ENCODE results near the gene SH3GL2.

The SH3GL2 gene

GRCh38 chr9:17637229-17637628 is 58.4 kb downstream of the SH3GL2 start:
- TF ChIP-seq, protein P1, sequence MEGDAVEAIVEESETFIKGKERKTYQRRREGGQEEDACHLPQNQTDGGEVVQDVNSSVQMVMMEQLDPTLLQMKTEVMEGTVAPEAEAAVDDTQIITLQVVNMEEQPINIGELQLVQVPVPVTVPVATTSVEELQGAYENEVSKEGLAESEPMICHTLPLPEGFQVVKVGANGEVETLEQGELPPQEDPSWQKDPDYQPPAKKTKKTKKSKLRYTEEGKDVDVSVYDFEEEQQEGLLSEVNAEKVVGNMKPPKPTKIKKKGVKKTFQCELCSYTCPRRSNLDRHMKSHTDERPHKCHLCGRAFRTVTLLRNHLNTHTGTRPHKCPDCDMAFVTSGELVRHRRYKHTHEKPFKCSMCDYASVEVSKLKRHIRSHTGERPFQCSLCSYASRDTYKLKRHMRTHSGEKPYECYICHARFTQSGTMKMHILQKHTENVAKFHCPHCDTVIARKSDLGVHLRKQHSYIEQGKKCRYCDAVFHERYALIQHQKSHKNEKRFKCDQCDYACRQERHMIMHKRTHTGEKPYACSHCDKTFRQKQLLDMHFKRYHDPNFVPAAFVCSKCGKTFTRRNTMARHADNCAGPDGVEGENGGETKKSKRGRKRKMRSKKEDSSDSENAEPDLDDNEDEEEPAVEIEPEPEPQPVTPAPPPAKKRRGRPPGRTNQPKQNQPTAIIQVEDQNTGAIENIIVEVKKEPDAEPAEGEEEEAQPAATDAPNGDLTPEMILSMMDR (IDR thresholded peaks at IDR 0.05; ENCODE audit: unreplicated experiment in 3 of 3), result no peak
- Mint-ChIP-seq H3K36me3 (ENCODE audit: low read depth) (no peaks in the 10 kb centered on the region), H3K9me3 (no peaks in the 10 kb centered on the region), H3K27me3 (ENCODE audit: low read depth) (peaks cover 14% of the 10 kb centered on the region), H3K27ac (no peak overlapping the region), H3K4me1 (no peaks in the 10 kb centered on the region), H3K4me3 (no peak overlapping the region)

DNA sequence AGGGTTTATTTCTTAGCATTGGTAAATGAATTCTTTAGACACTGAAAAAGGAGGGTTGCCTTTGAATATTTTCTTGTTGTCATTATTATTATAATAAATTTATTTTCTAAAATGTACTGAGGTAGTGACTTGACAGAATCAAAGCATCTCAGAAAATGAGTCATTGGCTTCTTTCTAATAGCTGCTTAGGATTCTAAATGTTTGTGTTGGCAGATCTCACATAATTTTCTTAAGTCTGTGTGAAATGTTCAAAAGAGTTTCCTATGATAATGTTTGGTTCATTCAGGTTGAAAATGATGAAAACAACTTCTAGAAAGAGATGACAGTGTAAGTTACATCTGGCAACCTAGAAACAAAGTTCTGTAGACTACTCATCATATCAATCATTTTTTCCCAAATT is 69.7 kb downstream of the SH3GL2 start:
- no peaks in the 10 kb centered on the region for H3K27me3 Mint-ChIP-seq (ENCODE audit: low read depth)
- H3K27ac Mint-ChIP-seq, result no peak overlapping the region
- no peaks in the 10 kb centered on the region for H3K36me3 Mint-ChIP-seq (ENCODE audit: low read depth)
- peaks cover 22% of the 10 kb centered on the region for H3K9me3 Mint-ChIP-seq
- TF ChIP-seq, protein P1 (IDR thresholded peaks at IDR 0.05; ENCODE audit: unreplicated experiment in 3 of 3), result no peak
- H3K4me1 Mint-ChIP-seq, result peaks cover 8% of the 10 kb centered on the region
- H3K4me3 Mint-ChIP-seq, result no peak overlapping the region

DNA sequence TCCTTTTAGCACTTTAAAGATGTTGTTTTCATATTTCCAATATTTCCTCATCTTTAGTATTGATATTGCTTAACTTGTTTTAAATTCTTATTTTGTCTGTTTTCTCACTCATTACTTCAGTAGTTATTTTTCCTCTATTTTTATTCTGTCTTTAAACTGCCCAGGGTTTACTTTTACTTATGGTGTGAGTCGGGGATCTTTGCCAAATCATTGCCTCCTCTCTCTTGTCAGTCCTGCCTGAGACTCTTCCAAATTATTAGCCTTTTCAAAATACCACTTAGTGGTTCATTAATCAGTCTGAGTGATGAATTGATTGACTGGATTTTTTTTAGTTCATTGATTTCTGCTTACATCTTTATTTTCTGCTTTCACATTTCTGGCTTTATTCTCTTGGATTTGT is 72.9 kb downstream of the SH3GL2 start:
- no peak overlapping the region for H3K27ac Mint-ChIP-seq
- H3K4me1 Mint-ChIP-seq, result peaks cover 8% of the 10 kb centered on the region
- TF ChIP-seq, protein P1 (IDR thresholded peaks at IDR 0.05; ENCODE audit: unreplicated experiment in 3 of 3), result no peak
- H3K4me3 Mint-ChIP-seq, result no peak overlapping the region
- H3K9me3 Mint-ChIP-seq, result no peaks in the 10 kb centered on the region
- no peaks in the 10 kb centered on the region for H3K27me3 Mint-ChIP-seq (ENCODE audit: low read depth)
- H3K36me3 Mint-ChIP-seq (ENCODE audit: low read depth), result no peaks in the 10 kb centered on the region

DNA sequence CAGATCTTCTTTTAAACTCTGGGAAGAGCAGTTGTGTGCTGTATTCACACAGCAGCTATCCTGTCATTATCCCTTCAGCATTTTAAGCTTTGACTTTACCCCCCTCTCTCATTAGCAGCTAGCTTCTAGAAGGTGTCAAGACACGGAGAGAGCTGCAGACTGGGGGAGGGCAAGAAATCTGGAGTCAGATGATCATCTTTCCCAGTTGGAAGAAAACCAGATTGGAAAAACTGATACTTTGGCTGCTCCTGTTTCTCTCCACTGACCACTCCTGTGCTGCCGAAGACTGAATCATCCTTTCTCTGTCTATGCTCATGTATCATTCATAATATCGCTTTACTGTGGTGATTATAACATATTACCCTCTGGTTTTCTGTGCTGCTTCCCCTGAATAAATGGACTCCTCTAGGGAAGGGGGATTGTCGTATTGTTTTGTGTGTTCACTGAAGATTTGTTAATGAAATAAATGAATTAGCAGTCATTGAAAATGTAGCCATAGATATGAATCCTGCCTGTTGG is 75.1 kb downstream of the SH3GL2 start:
- H3K9me3 Mint-ChIP-seq, result no peaks in the 10 kb centered on the region
- peaks cover 8% of the 10 kb centered on the region for H3K4me1 Mint-ChIP-seq
- H3K4me3 Mint-ChIP-seq, result no peak overlapping the region
- TF ChIP-seq, protein P1 (IDR thresholded peaks at IDR 0.05; ENCODE audit: unreplicated experiment in 3 of 3), result no peak
- no peaks in the 10 kb centered on the region for H3K36me3 Mint-ChIP-seq (ENCODE audit: low read depth)
- H3K27me3 Mint-ChIP-seq (ENCODE audit: low read depth), result no peaks in the 10 kb centered on the region
- no peak overlapping the region for H3K27ac Mint-ChIP-seq

DNA sequence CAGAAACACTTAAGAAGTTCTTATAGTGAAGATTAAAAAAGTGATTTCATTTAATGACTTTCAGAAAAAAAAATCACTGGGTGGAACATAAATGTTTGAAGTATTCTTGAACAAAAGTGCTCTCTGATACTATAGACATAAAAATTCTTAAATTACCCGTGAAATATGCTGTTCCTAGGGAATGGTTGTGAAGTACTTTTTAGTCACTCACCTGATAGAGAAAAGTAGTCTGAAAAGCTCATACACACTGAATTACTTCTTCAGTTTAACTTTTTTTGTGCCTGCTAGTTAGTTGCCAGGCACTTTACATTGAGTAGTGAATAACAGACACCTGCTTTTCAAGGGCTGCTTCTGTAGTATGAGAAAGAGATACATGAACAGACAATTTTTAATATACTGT is 78.0 kb downstream of the SH3GL2 start:
- TF ChIP-seq, protein P1 (IDR thresholded peaks at IDR 0.05; ENCODE audit: unreplicated experiment in 3 of 3), result no peak
- Mint-ChIP-seq H3K36me3 (ENCODE audit: low read depth) (no peaks in the 10 kb centered on the region), H3K27me3 (ENCODE audit: low read depth) (no peaks in the 10 kb centered on the region), H3K27ac (no peak overlapping the region), H3K4me3 (no peak overlapping the region), H3K4me1 (peaks cover 2% of the 10 kb centered on the region), H3K9me3 (no peaks in the 10 kb centered on the region)

DNA sequence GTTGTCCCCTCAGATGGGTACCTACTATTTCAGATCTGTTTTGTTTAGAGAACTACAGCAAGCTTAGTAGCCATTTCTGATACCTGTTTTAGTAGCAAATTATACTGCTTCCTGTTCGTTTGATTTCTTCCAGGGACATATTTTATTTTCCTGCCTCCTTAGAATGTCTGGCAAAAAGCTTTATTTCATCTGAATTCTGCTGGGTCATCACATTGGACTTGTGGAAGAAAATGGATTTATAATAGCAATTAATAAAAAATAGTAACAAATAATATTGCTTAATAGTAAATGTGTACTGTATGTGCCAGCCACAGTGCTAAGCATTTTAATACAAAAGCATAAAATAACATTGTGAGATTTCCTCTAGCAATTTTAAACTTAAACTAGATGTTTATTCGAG is 79.4 kb downstream of the SH3GL2 start:
- no peak overlapping the region for H3K4me3 Mint-ChIP-seq
- H3K4me1 Mint-ChIP-seq, result no peaks in the 10 kb centered on the region
- H3K27me3 Mint-ChIP-seq (ENCODE audit: low read depth), result no peaks in the 10 kb centered on the region
- no peak overlapping the region for H3K27ac Mint-ChIP-seq
- H3K9me3 Mint-ChIP-seq, result no peaks in the 10 kb centered on the region
- TF ChIP-seq, protein P1 (IDR thresholded peaks at IDR 0.05; ENCODE audit: unreplicated experiment in 3 of 3), result no peak
- no peaks in the 10 kb centered on the region for H3K36me3 Mint-ChIP-seq (ENCODE audit: low read depth)

All from nephron (organoid).